CD4-positive, alpha-beta T cell treated with Interleukin-17A for 1 hour (primary cell): ENCODE results near the gene NDUFB8.
A peak's percentile ranks its signal among the peaks of the same experiment; 100 is the strongest.

ENCODE experiments used
- DNase-seq: peaks from one replicate; pipeline ENCODE4 v3.0.0-alpha.2; 2020

Gene NDUFB8

DNA sequence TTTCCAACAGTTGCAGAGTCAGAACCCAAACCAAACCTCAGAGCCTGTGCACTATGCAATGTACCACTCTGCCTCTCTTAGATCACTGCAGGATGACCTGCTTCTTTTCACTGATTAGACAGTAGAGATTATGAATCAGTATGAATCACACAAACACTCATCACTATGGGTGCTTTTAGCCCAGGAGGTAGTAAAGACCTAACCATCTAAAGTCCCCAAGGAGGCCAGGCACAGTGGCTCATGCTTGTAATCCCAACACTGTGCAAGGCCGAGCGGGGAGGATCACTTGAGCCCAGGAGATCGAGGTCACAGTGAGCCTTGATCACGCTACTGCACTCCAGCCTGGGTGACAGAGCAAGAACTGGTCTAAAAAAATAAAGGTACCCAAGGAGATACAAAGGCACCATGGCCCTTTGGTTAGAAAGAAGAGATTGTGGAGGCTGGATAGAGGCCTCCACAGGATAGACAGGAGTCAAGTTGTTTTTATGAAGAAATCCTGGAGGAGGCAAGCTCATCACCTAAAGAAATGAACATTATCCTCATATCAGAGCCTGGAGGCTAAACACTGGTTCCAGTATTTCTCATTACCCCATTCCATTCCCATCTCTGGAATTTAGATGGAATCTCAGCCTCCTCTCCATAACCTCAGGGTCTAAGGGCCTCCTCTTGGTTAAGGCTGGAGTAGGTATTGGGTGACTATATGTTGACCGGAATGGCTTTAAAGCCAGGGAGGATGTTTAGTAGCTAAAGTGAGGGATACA lies 22.9 kb downstream of the NDUFB8 start:
- no peak for DNase-seq

- DNase-seq, result no peak
Measured at GRCh38 chr10:100505164-100505563, 24.5 kb downstream of the NDUFB8 start.

DNA sequence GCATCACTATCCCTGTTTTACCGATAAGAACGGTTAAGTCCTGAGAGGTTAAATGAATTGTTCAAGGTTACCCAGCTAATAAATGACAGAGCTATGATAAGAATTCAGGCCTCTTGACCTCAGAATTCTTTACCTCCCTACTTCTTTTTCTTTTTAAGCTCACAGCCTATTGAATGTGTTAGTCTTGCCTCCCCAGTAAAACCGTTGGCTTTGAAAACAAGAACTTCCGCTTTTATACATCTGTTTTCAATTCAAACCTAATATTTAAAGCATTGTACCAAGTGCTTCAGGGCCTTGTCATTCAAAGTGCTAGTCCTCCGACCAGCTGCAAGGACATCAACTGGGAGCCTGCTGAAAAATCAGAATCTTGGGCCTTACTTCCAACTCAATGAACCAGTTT lies 25.6 kb downstream of the NDUFB8 start:
- no peak for DNase-seq

GRCh38 chr10:100502926-100503494 lies 26.7 kb downstream of the NDUFB8 start:
- no peak for DNase-seq

DNA sequence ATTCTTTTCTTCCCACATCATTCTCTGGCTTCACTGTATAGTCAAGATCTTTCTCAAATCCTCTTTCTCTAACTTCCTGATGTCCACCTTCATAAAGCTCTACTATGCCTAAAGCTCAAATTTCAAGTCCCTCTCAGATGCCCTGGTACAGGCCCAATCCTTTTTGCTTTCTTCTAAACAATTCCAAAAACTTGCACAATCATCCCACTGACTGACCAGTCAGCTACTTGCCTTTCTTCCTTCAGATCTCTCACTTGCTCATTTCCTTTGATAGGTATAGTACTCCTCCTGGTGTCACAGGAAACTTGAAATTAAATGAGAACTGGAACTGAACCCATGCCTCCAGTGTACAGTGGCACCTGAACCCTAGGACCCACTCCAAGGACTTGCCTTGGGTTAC lies 28.2 kb downstream of the NDUFB8 start:
- DNase-seq, result no peak

GRCh38 chr10:100498059-100498458 lies 31.6 kb downstream of the NDUFB8 start:
- no peak for DNase-seq

- DNase-seq, result no peak
Measured at GRCh38 chr10:100496567-100496966, 33.1 kb downstream of the NDUFB8 start.

GRCh38 chr10:100490531-100490930 lies 39.1 kb downstream of the NDUFB8 start:
- DNase-seq, result no peak

DNA sequence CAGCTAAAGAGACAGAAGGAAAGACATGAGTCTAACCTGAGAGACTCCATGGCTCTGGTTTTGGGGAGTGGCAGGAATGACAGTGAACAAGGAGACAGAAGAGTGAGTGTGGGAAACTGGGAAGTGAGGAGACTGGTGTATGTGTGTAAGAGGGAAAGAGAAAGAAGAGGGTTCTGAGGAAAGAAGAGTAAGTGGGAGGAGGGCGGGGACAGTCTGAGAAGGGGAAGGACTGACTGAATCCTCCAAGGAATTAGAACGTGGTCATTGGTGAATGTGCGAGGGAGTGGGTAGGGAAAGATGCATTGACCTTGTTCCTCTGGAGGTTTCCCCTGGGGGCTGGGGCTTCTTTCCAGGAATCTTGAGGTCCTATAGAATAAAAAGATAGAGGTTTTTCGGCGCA lies 40.3 kb downstream of the NDUFB8 start:
- no peak for DNase-seq

DNA sequence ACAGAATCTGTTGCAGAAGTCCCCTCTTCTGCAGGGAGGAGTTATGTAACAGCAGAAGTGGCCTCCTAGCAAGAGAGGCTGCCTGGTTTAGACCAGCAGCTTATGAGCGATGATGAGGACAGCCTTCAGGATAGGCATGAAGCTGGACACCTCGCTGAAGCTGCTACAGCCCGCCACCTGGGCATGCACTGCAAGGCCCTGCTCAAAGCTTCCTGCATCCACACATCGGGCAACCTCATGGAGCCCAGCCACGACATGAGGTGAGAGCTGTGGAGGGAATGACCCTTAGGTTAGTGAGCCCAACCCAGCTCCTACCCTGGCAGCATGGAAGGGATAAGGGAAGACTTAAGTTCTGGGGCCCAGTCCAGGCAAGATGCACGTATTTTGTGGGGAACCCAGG lies 42.1 kb downstream of the NDUFB8 start:
- DNase-seq, result no peak

- DNase-seq, result no peak
Measured at GRCh38 chr10:100485801-100486495, 43.7 kb downstream of the NDUFB8 start.

GRCh38 chr10:100485366-100485765 lies 44.3 kb downstream of the NDUFB8 start:
- no peak for DNase-seq

GRCh38 chr10:100483876-100484666 lies 45.6 kb downstream of the NDUFB8 start:
- DNase-seq, result no peak

DNA sequence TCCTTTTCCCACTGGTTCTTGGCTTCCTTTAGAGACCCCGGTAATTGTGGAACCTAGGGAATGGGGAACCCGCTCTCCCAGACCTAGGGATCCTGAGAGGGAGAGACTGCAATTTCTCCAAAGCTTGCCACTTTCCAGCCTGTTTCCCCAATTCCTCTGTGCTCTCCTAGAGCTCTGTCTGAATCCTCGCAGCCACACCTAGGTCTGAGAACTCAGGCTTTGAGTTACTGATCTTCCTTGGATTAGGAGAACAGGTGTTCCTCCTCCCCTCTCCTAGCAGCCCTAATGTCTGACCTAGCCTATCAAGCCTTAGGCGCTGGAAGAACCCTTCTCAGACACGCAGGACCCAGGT lies 46.9 kb downstream of the NDUFB8 start:
- DNase-seq, result no peak

GRCh38 chr10:100482181-100482833 lies 47.4 kb downstream of the NDUFB8 start:
- DNase-seq, result peak; percentile 69

- peak; percentile 96 for DNase-seq
Measured at GRCh38 chr10:100481462-100482081, 48.1 kb downstream of the NDUFB8 start.

GRCh38 chr10:100480002-100480401 lies 49.7 kb downstream of the NDUFB8 start:
- no peak for DNase-seq

DNA sequence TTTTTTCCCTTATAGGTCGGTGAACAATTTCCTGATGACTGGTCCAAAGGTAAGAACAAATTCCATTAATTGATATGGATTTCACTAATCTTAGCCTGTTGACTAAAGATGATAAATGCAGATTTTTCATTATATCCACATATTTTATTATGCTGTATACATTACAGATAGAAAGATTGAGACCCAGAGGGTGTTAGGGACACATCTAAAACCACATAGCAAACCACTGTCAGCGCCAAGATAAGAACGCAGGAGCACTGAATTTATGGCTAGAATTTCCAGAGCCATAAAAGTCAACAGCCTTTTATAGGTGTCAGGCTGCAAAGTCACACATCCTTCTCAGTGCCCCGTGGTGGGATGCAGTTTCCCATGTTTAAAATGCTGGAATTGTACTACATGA lies 50.6 kb downstream of the NDUFB8 start:
- no peak for DNase-seq

- DNase-seq, result no peak
Measured at GRCh38 chr10:100477970-100478369, 51.7 kb downstream of the NDUFB8 start.
